GM18505 (cell line): Measurements from ENCODE around the gene C19orf85.

ENCODE experiments used
- ATAC-seq: cut with Tn5 transposase; IDR thresholded peaks from one replicate; pipeline ENCODE4 v1.9.1; 2021; ENCODE audit not compliant: unreplicated experiment
- POLR2A ChIP-seq: IDR thresholded peaks from 4 replicates; pipeline ENCODE4 v1.6.1; 2011; ENCODE audit warnings: borderline replicate concordance; ENCODE audit not compliant: insufficient read depth, insufficient read length; ENCODE audit errors: extremely low read depth

The C19orf85 gene

GRCh38 chr19:55474269-55475265 is 10.0 kb upstream of the C19orf85 start:
- TF ChIP-seq POLR2A: no peak
- no peak for ATAC-seq

DNA sequence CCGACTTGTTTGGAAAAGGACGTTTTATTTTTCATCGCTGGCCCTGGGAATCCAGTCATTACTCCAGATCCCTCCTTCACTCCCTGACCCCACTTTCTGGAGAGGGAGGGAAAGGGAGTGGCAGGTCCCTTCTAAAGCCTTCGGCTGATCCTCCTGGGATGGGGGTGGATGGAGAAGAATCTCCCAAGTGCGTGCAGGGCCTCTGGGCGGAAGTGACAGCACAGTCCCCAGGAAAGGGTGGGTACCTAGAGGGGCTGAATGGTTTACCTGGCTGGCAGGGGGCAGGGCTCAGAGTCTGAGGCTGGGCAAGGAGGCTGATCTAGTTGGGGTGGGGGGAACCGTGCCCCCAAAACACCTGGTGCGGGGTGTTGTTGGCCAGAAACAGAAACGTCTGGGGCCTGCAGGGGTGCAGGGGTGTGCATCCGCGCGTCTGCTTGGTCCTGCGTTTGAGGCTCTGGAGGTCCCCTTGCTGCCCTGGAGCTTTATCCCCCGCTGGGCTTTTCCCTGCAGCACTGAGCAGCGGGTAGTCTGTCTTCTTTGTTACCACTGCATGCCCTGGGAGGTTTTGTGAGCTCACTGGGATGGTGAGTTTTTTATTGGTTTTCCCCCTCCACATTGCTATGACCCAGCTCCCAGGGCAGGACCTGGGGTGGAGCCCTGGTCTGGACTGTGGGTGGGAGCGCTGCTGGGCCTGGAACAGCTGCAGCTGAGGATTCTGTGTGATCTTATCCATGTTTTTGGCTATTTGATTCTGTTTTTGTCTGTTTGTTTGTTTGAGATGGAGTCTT is 8.9 kb upstream of the C19orf85 start:
- no peak for TF ChIP-seq POLR2A
- ATAC-seq: no peak

- no peak for ATAC-seq
- TF ChIP-seq POLR2A: no peak
Observed at GRCh38 chr19:55472463-55472862, 7.9 kb upstream of the C19orf85 start.

DNA sequence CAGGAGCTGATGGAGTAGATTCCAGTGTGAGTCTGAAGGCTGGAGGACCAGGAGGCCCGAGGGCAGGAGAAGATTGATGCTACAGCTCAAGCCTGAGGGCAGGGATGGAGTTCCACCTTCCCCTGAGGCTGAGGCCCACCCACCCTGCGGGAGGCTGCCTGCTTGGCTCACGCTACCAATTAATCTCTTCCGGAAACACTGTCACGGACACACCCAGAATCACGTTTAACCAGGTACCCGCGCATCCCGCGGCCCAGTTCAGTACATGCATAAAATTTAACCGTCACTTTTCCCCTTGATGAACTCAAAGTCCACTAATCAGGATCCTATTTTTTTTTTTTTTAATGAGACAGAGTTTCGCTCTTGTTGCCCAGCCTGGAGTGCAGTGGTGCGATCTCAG is 6.7 kb upstream of the C19orf85 start:
- ATAC-seq: no peak
- no peak for TF ChIP-seq POLR2A

DNA sequence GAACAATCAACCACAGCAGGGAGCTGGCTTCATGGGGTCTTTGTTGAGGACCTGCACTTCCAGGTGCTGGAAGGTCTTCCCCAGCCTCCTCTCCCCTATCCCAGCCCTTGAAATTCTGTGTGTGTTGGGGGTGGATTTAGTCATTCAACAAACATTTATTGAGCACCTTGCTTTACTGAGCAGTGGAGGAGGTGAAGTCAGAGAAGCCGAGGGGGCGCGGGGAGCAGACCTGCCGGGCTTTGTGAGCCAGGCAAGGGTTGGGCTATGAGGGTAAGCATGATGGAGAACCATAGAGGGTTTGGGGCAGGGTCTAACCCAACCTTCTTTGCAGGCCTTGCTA is 3.5 kb upstream of the C19orf85 start:
- TF ChIP-seq POLR2A: no peak
- ATAC-seq: no peak

- peak; percentile 54 for ATAC-seq
- no peak for TF ChIP-seq POLR2A
Observed at GRCh38 chr19:55467236-55468053, 2.9 kb upstream of the C19orf85 start.

DNA sequence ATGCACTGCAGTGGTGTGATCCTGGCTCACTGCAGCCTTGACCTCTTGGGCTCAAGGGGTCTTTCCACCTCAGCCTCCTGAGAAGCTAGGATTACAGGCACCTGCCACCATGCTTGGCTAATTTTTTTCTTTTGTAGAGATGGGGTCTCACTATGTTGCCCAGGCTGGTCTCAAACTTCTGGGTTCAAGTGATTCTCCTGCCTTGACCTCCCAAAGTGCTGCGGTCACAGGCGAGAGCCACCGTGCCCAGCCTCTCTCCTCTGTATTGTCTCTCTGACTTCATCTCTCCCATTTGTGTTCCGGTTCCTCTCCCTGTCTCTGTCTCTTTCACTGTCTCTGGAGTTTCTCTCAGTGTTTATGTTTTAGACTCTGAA is 1.7 kb upstream of the C19orf85 start:
- no peak for TF ChIP-seq POLR2A
- ATAC-seq: no peak

GRCh38 chr19:55465460-55466240 is 1.1 kb upstream of the C19orf85 start:
- TF ChIP-seq POLR2A: no peak
- ATAC-seq: no peak

DNA sequence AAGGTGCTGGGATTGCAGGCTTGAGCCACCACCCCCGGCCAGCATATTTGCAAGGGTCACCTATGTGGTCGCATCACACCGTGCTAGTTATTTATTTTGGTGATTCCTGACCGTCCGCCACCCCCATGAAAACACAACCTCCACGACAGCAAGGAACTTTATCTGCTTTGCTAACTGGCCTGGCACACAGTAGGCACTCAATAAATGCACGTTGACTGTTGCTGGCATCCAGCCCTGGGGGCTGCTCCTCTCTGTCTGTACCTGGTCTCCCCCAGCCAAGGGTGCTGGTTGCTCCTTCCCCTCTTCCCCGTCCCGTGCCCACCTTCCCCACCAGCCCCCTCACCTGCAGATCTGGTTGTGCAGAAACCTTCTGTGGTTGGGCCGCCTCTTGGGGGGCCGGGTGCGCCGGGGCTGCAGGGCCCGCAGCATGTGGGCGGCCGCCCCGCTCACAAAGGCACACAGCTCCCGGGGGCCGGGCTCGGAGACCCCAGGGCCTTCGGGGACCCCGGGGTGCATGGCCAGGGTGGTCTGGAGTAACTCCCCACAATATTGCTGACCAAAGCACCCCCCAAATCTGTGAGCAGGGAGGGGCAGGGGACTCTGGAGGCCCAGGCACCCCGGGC is 401 bp downstream of the C19orf85 start:
- no peak for TF ChIP-seq POLR2A
- ATAC-seq: no peak

DNA sequence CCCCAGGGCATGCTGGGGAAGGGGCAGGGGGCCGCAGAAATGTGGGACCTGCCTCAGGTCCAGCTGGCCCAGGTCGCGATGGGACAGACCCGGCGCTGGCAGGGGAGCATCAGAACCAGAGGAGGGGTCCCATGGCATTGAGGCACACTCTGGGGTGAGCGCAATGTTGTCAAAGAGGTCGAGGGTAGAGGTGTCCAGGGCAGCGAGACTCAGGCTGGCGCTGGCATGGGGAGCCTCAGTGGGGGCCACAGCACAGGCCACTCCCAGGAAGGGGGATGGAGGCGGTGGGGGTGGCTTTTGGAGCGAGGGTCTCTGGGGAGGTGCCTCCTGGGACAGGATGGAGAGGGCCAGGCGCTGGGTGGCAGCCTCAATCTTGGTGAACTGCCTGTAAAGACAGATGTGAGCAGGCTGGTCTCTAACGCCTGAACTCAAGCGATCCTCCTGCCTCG is 944 bp downstream of the C19orf85 start:
- TF ChIP-seq POLR2A: no peak
- ATAC-seq: no peak

DNA sequence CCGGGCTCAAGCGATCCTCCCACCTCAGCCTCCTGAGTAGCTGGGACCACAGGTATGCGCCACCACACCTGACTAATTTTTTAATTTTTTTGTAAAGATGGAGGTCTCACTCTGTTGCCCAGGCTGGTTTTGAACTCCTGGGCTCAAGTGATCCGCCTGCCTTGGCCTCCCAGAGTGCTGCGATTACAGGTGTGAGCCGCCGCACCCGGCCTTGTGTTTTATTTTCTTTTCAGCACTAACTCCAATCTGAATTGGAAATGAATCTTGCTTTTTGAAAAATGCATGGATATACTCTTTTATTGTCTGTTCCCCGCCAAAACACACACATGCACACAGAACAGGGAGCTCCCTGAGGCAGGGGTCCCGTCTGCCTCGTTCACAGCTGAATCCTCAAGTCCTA is 1.8 kb downstream of the C19orf85 start:
- no peak for TF ChIP-seq POLR2A
- ATAC-seq: no peak
